Heart left ventricle (tissue), 16 donors: ENCODE measurements around the gene HCFC2. TPM values are rescaled to one million over a fixed set of nuclear protein-coding genes. Genes with fewer than 3 reads are reported as not detected.

Experiments used
- ATAC-seq, 4 donors: fragments of 200-7000 bp; cut with Tn5 transposase; one replicate each; pipeline ENCODE4 v1.9.1; 2020 to 2022; ENCODE audit warnings: moderate library complexity in 4 of 4, mild to moderate bottlenecking in 3 of 4, moderate number of reproducible peaks in 1 of 4
- DNase-seq, 5 donors: peaks; one replicate each; pipeline ENCODE4 v3.0.0-alpha.2; 2020
- H3K27ac ChIP-seq, 12 donors: fragments of 200-600 bp; sonication (generic) in 4 of 12; one replicate each; pipeline versions ENCODE4 v1.5.0 to v1.8.0; 2016 to 2022; ENCODE audit warnings: mild to moderate bottlenecking in 2 of 12
- H3K27me3 ChIP-seq, 9 donors: fragments of 200-600 bp; sonication (generic) in 2 of 9; one replicate each; pipeline versions ENCODE4 v1.5.1 to v1.8.0; 2016 to 2022; ENCODE audit warnings: mild to moderate bottlenecking in 3 of 9
- H3K36me3 ChIP-seq, 9 donors: fragments of 200-600 bp; sonication (generic) in 2 of 9; one replicate each; pipeline versions ENCODE4 v1.5.0 to v1.8.0; 2018 to 2022; ENCODE audit warnings: mild to moderate bottlenecking in 2 of 9
- H3K4me1 ChIP-seq, 12 donors: fragments of 200-600 bp; sonication (generic) in 4 of 12; one replicate each; pipeline versions ENCODE4 v1.5.0 to v1.8.0; 2016 to 2022; ENCODE audit warnings: mild to moderate bottlenecking in 3 of 12
- H3K4me3 ChIP-seq, 12 donors: fragments of 200-600 bp; sonication (generic) in 4 of 12; one replicate each; pipeline versions ENCODE4 v1.5.0 to v1.8.0; 2017 to 2022; ENCODE audit warnings: mild to moderate bottlenecking in 9 of 12, moderate library complexity in 4 of 12
- H3K9me3 ChIP-seq, 12 donors: fragments of 200-600 bp; sonication (generic) in 4 of 12; one replicate each; pipeline versions ENCODE4 v1.5.0 to v1.8.0; 2016 to 2022; ENCODE audit warnings: mild to moderate bottlenecking in 1 of 12
- POLR2A ChIP-seq, 2 donors: fragments of 450-650 bp; IDR thresholded peaks; one replicate each; pipeline ENCODE4 v1.6.1; 2017; ENCODE audit warnings: antibody characterized with exemption in 2 of 2, mild to moderate bottlenecking in 2 of 2, moderate library complexity in 2 of 2
- WGBS, 4 donors: extraction: QIAGEN DNeasy Blood & Tissue Kit in 2 of 4; methylation state at CpG; one replicate each; pipeline versions ENCODE4 v1.1.5 to v1.1.7; 2013 to 2018; 5-methylcytosine and 5-hydroxymethylcytosine counted together
- intact Hi-C, 10 donors: fragments of 100-400 bp; cut with DNase I; formaldehyde crosslinking; loops; one replicate each; pipeline versions ENCODE4 v1.11.1 to v1.14.2; 2022
- polyA plus RNA-seq, 2 donors: library from polyadenylated mRNA; stranded (reverse); fragments of 200-250 nt; gene quantifications; one replicate each; pipeline ENCODE4 v1.2.3, GENCODE V29; 2013
- total RNA-seq, 9 donors: library from RNA; depleted of rRNA in 2 of 9; stranded (reverse); fragments of >200 nt in 2 of 9; fragmentation: NEBNext Ultra II Directional in 3 of 9; extraction: Animal tissue kit (Norgen Biotek cat#: 25700) in 3 of 9; gene quantifications; one replicate each; pipeline versions ENCODE4 v1.1.0 to v1.2.4, GENCODE V29; 2016 to 2023
- TF ChIP-seq, protein P1 (sequence below), 12 donors: fragments of 200-600 bp; sonication (generic) in 4 of 12; IDR thresholded peaks; one replicate each; pipeline versions ENCODE4 v1.5.0 to v1.8.0; 2018 to 2022; ENCODE audit warnings: antibody characterized with exemption in 12 of 12, mild to moderate bottlenecking in 5 of 12
- donor health status: ischemic (EF 13 %, LVEDD 7.1; RV severe dilation, severe dysfunction).
- donor health status: healthy with polysubstance abuse.
- donor health status: DM: no; HTN: yes; CAD: no.
- donor health status: DM: no; HTN: no; CAD: no.
- donor health status: ischemic (EF 25% LVEDD 6.9; RV normal size, moderate dysfunction).
- donor health status: ischemic (EF 25% LVEDD 5.7; RV mildly dilated, moderate dysfunction).
- donor health status: healthy.
- donor health status: DM: yes; HTN: yes; CAD: no.
- donor health status: ischemic (EF 35%, LVEDD 5.7; RV mildly dilated, moderate dysfunction).
- donor health status: nonischemic (EF 11% LVEDD 7.7; RV severe dilation, severe dysfunction).
- donor health status: DM: yes; HTN: yes; CAD: no.
- donor health status: PGD.
- donor health status: ischemic (EF 29% LVEDD 5.4; RV normal size, mild dysfunction).
- donor health status: nonischemic (EF 23%, LVEDD 6.1; RV moderate dilation, normal function).

HCFC2 gene
- total and polyA plus RNA-seq, 11 donors, result 4.8 to 14.0 (median 9.0) TPM

DNA sequence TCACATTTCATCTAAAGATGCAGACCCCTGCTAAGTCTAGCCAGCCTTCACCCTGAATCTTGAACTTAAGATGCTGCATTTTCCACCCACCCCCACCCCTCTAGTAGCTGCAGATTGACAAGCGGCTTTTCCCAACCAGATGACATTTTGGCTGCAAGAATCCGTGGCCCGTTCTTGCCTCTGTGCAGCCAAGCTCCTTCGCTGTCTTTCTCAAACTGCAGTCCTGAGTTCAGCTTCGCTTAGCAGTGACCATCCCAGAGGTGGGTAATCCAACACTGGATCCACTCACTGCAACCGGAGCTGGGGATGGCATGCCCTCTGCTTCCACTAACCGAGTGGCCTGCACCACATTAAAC lies 74.4 kb downstream of the HCFC2 start:
- TF ChIP-seq POLR2A (IDR thresholded peaks at IDR 0.05), result no peak
- TF ChIP-seq, protein P1, sequence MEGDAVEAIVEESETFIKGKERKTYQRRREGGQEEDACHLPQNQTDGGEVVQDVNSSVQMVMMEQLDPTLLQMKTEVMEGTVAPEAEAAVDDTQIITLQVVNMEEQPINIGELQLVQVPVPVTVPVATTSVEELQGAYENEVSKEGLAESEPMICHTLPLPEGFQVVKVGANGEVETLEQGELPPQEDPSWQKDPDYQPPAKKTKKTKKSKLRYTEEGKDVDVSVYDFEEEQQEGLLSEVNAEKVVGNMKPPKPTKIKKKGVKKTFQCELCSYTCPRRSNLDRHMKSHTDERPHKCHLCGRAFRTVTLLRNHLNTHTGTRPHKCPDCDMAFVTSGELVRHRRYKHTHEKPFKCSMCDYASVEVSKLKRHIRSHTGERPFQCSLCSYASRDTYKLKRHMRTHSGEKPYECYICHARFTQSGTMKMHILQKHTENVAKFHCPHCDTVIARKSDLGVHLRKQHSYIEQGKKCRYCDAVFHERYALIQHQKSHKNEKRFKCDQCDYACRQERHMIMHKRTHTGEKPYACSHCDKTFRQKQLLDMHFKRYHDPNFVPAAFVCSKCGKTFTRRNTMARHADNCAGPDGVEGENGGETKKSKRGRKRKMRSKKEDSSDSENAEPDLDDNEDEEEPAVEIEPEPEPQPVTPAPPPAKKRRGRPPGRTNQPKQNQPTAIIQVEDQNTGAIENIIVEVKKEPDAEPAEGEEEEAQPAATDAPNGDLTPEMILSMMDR (IDR thresholded peaks at IDR 0.05), result no peak
- WGBS, 4 donors, result 67 to 86% (median 72%) methylated on average over 7 of the region's 7 CpGs
- Histone ChIP-seq H3K27ac (peak overlapping the region in 11 of 12 donors; percentile 71 to 93 (median 88)), H3K4me3 (peak overlapping the region in 10 of 12 donors; percentile 43 to 96 (median 56)), H3K9me3 (no peaks in the 10 kb centered on the region), H3K4me1 (peaks cover 0 to 41% (median 28%) of the 10 kb centered on the region in 12 donors), H3K36me3 (peaks cover 0 to 14% (median 5%) of the 10 kb centered on the region in 9 donors), H3K27me3 (no peaks in the 10 kb centered on the region)
- intact Hi-C loops, result loop anchor here in 1 of 10 donors (2.0 kb wide), 1 partner anchor 148 kb away; no protein-coding TSS in a partner anchor
- peak in 1 of 4 donors; percentile 8 for ATAC-seq
- no peak for DNase-seq

- intact Hi-C loops, result loop anchor here in 2 of 10 donors (5.0 to 10.0 kb wide), 2 partner anchors 140 to 428 kb away; no protein-coding TSS in a partner anchor
- no peaks in the 10 kb centered on the region for H3K27me3 ChIP-seq
- WGBS, 4 donors, result 83 to 88% (median 85%) methylated on average over 2 of the region's 2 CpGs
- DNase-seq (no peak), ATAC-seq (no peak)
- H3K4me3 ChIP-seq, result no peak overlapping the region
- no peaks in the 10 kb centered on the region for H3K9me3 ChIP-seq
- H3K27ac ChIP-seq, result no peak overlapping the region
- peaks cover 0 to 10% (median 5%) of the 10 kb centered on the region in 12 donors for H3K4me1 ChIP-seq
- TF ChIP-seq, protein P1 (IDR thresholded peaks at IDR 0.05), result no peak
- TF ChIP-seq POLR2A (IDR thresholded peaks at IDR 0.05), result no peak
- no peaks in the 10 kb centered on the region for H3K36me3 ChIP-seq
Measured at GRCh38 chr12:104142543-104142942, 78.2 kb downstream of the HCFC2 start.

DNA sequence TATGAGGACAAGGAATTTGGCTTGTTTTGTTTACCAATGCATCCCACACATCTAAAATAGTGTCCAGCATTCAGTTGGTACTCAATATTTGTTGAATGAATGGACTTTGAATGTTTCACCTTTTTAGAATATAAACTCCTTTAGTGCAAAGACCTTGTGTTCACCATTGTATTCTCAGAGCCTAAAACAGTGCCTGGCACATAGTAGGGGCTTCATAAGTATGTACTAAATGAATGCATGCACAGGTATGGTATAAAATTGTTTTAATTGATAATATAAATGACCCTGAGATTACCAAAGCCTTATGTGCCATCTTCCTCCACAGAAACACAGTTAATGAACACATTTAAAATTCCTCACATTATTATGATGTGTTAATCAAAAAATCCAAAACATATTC lies 78.7 kb downstream of the HCFC2 start:
- H3K36me3 ChIP-seq, result no peaks in the 10 kb centered on the region
- DNase-seq (no peak), ATAC-seq (no peak)
- TF ChIP-seq, protein P1 (IDR thresholded peaks at IDR 0.05), result no peak
- no peak for TF ChIP-seq POLR2A (IDR thresholded peaks at IDR 0.05)
- no peaks in the 10 kb centered on the region for H3K9me3 ChIP-seq
- no peak overlapping the region for H3K27ac ChIP-seq
- peaks cover 0 to 10% (median 5%) of the 10 kb centered on the region in 12 donors for H3K4me1 ChIP-seq
- intact Hi-C loops, result loop anchor here in 2 of 10 donors (5.0 to 10.0 kb wide), 2 partner anchors 139 to 428 kb away; no protein-coding TSS in a partner anchor
- no peak overlapping the region for H3K4me3 ChIP-seq
- no peaks in the 10 kb centered on the region for H3K27me3 ChIP-seq

GRCh38 chr12:104143918-104144317 lies 79.6 kb downstream of the HCFC2 start:
- intact Hi-C loops, result loop anchor here in 2 of 10 donors (5.0 to 10.0 kb wide), 2 partner anchors 138 to 429 kb away; no protein-coding TSS in a partner anchor
- Histone ChIP-seq H3K36me3 (no peaks in the 10 kb centered on the region), H3K27ac (no peak overlapping the region), H3K9me3 (no peaks in the 10 kb centered on the region), H3K4me3 (no peak overlapping the region), H3K4me1 (peaks cover 0 to 3% (median 0%) of the 10 kb centered on the region in 12 donors), H3K27me3 (no peaks in the 10 kb centered on the region)
- DNase-seq (no peak), ATAC-seq (no peak)
- TF ChIP-seq POLR2A (IDR thresholded peaks at IDR 0.05), result no peak
- TF ChIP-seq, protein P1 (IDR thresholded peaks at IDR 0.05), result no peak
- WGBS, 4 donors, result 83 to 90% (median 88%) methylated on average over 1 of the region's 1 CpG
